Esophagus mucosa (tissue), 1 donor: ENCODE data around the gene FAM50B. TPM values are rescaled to one million over a fixed set of nuclear protein-coding genes. Genes with fewer than 3 reads are reported as not detected.

Experiments
- ATAC-seq: fragments of 200-7000 bp; cut with Tn5 transposase; one replicate; pipeline ENCODE4 v1.9.1; 2020
- total RNA-seq: library from RNA; stranded (reverse); gene quantifications from one replicate; pipeline ENCODE4 v1.2.4, GENCODE V29; 2023
- donor health status: DM: yes; HTN: yes; CAD: no.

FAM50B gene
- total RNA-seq, 1 donor from 2014 or later = 6.0 TPM

GRCh38 chr6:3895805-3896204, 46.6 kb downstream of the FAM50B start:
- no peak for ATAC-seq

GRCh38 chr6:3898265-3898994, 49.3 kb downstream of the FAM50B start:
- ATAC-seq = no peak

- no peak for ATAC-seq
Measured at GRCh38 chr6:3899061-3899460, 49.9 kb downstream of the FAM50B start.

- ATAC-seq = peak; percentile 80
Measured at GRCh38 chr6:3899970-3900439, 50.8 kb downstream of the FAM50B start.

Other genes starting within 250 kb of the FAM50B start
- 7.2 TPM for gene PXDC1, start 97.7 kb upstream of the FAM50B start, total RNA-seq
- gene FAM217A, start 229.8 kb downstream of the FAM50B start, total RNA-seq = not detected